PC-3 (cell line): ENCODE measurements around the gene RNF183. TPM values are rescaled to one million over a fixed set of nuclear protein-coding genes. Genes with fewer than 3 reads are reported as not detected.

Experiments
- ATAC-seq: fragments of 200-7000 bp; cut with Tn5 transposase; 2 replicates; pipeline ENCODE4 v1.9.1; 2020; ENCODE audit warnings: mild to moderate bottlenecking, moderate library complexity
- BruUV-seq: library from RNA; stranded (reverse); fragments of 400-500 nt; replicated peaks from 2 replicates; lab custom pipeline; 2021; lab: Mats Ljungman, UMichigan
- CTCF ChIA-PET: fragments of 300-600 bp; sonication (Branson Sonifier 250); formaldehyde crosslinking; loops from one replicate; lab custom pipeline; 2022; ENCODE audit warnings: antibody characterized with exemption; lab: Charles Lee
- POLR2A ChIA-PET: fragments of 300-600 bp; sonication (Branson Sonifier 250); formaldehyde crosslinking; loops from one replicate; lab custom pipeline; 2022; ENCODE audit warnings: antibody characterized with exemption; ENCODE audit not compliant: unreplicated experiment; lab: Charles Lee
- DNase-seq: peaks from one replicate; pipeline ENCODE4 v3.0.0-alpha.2; 2015
- H2AFZ ChIP-seq: fragments of 300-600 bp; sonication (generic); 2 replicates; pipeline ENCODE4 v1.6.0; 2016; ENCODE audit warnings: antibody characterized with exemption, low read length
- H3F3A ChIP-seq: fragments of 300-600 bp; sonication (generic); one replicate; pipeline ENCODE4 v1.6.0; 2017; ENCODE audit warnings: antibody characterized with exemption, low read length, control low read depth, mild to moderate bottlenecking; ENCODE audit not compliant: unreplicated experiment
- H3K27ac ChIP-seq: fragments of 300-600 bp; sonication (generic); 2 replicates; pipeline ENCODE4 v1.5.1; 2016; ENCODE audit warnings: mild to moderate bottlenecking, low read length
- H3K27me3 ChIP-seq: fragments of 300-600 bp; sonication (generic); 2 replicates; pipeline ENCODE4 v1.6.1; 2016; ENCODE audit warnings: low read length, mixed read lengths
- H3K36me3 ChIP-seq: fragments of 300-600 bp; sonication (generic); 2 replicates; pipeline ENCODE4 v1.6.1; 2016; ENCODE audit warnings: low read depth, mixed run types, low read length, mixed read lengths
- H3K4me1 ChIP-seq: fragments of 300-600 bp; sonication (generic); 2 replicates; pipeline ENCODE4 v1.5.1; 2016; ENCODE audit warnings: low read length; ENCODE audit not compliant: insufficient read depth
- H3K4me2 ChIP-seq: fragments of 300-600 bp; sonication (generic); 2 replicates; pipeline ENCODE4 v1.6.0; 2016; ENCODE audit warnings: low read length
- H3K4me3 ChIP-seq: fragments of 300-600 bp; sonication (generic); 2 replicates; pipeline ENCODE4 v1.5.1; 2016; ENCODE audit warnings: mild to moderate bottlenecking, low read length, mixed read lengths
- H3K79me2 ChIP-seq: fragments of 300-600 bp; sonication (generic); 2 replicates; pipeline ENCODE4 v1.6.1; 2017; ENCODE audit warnings: low read length, mixed read lengths
- H3K9ac ChIP-seq: fragments of 300-600 bp; sonication (generic); 2 replicates; pipeline ENCODE4 v1.6.0; 2016; ENCODE audit warnings: mild to moderate bottlenecking, low read length
- H3K9me2 ChIP-seq: fragments of 300-600 bp; sonication (generic); replicated peaks from 2 replicates; pipeline ENCODE4 v1.6.1; 2016; ENCODE audit warnings: mixed run types, low read length, mixed read lengths
- H3K9me3 ChIP-seq: fragments of 300-600 bp; sonication (generic); 2 replicates; pipeline ENCODE4 v1.6.1; 2016; ENCODE audit warnings: low read length, mixed read lengths
- H4K20me1 ChIP-seq: fragments of 300-600 bp; sonication (generic); 2 replicates; pipeline ENCODE4 v1.6.1; 2016; ENCODE audit warnings: low read length, mixed read lengths
- CTCF ChIP-seq: fragments of 300-600 bp; sonication (generic); conservative IDR thresholded peaks from 2 replicates; pipeline ENCODE4 v1.5.1; 2017; ENCODE audit warnings: antibody characterized with exemption, low read depth, mild to moderate bottlenecking, low read length
- EZH2 ChIP-seq: fragments of 300-600 bp; sonication (generic); IDR thresholded peaks from one replicate; pipeline ENCODE4 v1.6.1; 2017; ENCODE audit warnings: antibody characterized with exemption, mild to moderate bottlenecking, low read length; ENCODE audit not compliant: unreplicated experiment
- EZH2phosphoT487 ChIP-seq: fragments of 300-600 bp; sonication (generic); IDR thresholded peaks from 2 replicates; pipeline ENCODE4 v1.6.1; 2018; ENCODE audit warnings: mild to moderate bottlenecking, antibody characterized with exemption, low read length, borderline replicate concordance
- intact Hi-C: fragments of 100-400 bp; cut with micrococcal nuclease; formaldehyde crosslinking; loops from 2 replicates; pipeline ENCODE4 v1.9.0; 2023
- total RNA-seq: library from RNA; depleted of rRNA; stranded (reverse); fragments of >200 nt; gene quantifications from 2 replicates; pipeline ENCODE4 v1.2.3, GENCODE V29; 2014

RNF183 gene
- total RNA-seq, 1 experiment from 2014 or later: not detected

- H3K79me2 ChIP-seq: no peaks in the 10 kb centered on the region
- no peaks in the 10 kb centered on the region for H3K4me1 ChIP-seq
- no peak overlapping the region for H3K4me3 ChIP-seq
- H3F3A ChIP-seq: no peaks in the 10 kb centered on the region
- H3K9me3 ChIP-seq: no peaks in the 10 kb centered on the region
- H3K9ac ChIP-seq: no peak overlapping the region
- TF ChIP-seq EZH2phosphoT487: no peak
- TF ChIP-seq EZH2: no peak
- TF ChIP-seq CTCF: no peak
- intact Hi-C loops: no loop called here
- POLR2A ChIA-PET: interaction anchor here (0.6 kb wide), 1 partner anchor 145 kb away, joined by 4 read pairs; no protein-coding TSS in a partner anchor
- no peak overlapping the region for H3K4me2 ChIP-seq
- H3K27ac ChIP-seq: no peak overlapping the region
- ATAC-seq (no peak), DNase-seq (no peak)
- H2AFZ ChIP-seq: no peak overlapping the region
- H3K27me3 ChIP-seq: no peaks in the 10 kb centered on the region
- BruUV-seq: no TSS peak
- CTCF ChIA-PET: no interaction called here
- H3K9me2 ChIP-seq: no peaks in the 10 kb centered on the region
- no peaks in the 10 kb centered on the region for H3K36me3 ChIP-seq
- no peaks in the 10 kb centered on the region for H4K20me1 ChIP-seq
Observed at GRCh38 chr9:113320051-113320450, 16.9 kb upstream of the RNF183 start.

GRCh38 chr9:113319054-113319453 is 15.9 kb upstream of the RNF183 start:
- no peak for DNase-seq
- no TSS peak for BruUV-seq
- no peak for ATAC-seq
- H3K9ac ChIP-seq: no peak overlapping the region
- intact Hi-C loops: no loop called here
- H3K36me3 ChIP-seq: no peaks in the 10 kb centered on the region
- TF ChIP-seq EZH2phosphoT487 (no peak), EZH2 (no peak), CTCF (no peak)
- H3K9me2 ChIP-seq: no peaks in the 10 kb centered on the region
- no peak overlapping the region for H2AFZ ChIP-seq
- no peak overlapping the region for H3K4me2 ChIP-seq
- H3K27ac ChIP-seq: no peak overlapping the region
- no peaks in the 10 kb centered on the region for H3K79me2 ChIP-seq
- ChIA-PET POLR2A (no interaction called here), CTCF (no interaction called here)
- no peaks in the 10 kb centered on the region for H4K20me1 ChIP-seq
- H3K9me3 ChIP-seq: no peaks in the 10 kb centered on the region
- no peaks in the 10 kb centered on the region for H3K4me1 ChIP-seq
- H3K27me3 ChIP-seq: no peaks in the 10 kb centered on the region
- no peaks in the 10 kb centered on the region for H3F3A ChIP-seq
- H3K4me3 ChIP-seq: no peak overlapping the region

DNA sequence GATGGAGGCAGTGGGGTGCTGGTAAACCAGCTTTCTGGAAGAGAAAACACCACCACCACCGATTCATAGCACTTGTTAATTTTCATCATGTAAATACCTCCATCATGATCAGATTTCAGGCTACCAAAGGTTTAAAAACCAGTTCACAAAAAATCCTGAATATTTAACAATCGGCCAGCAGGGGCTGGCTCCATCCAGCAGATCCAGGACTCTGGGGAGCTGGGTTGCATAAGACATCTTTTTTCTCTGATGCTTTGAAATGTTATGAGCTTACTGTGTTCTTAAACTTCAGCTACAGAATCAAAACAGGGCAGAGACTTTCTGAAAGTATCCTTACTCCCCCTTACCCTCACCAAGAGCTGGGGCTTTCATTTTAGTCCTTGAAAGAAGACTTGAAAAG is 14.6 kb upstream of the RNF183 start:
- H3K9me3 ChIP-seq: no peaks in the 10 kb centered on the region
- H4K20me1 ChIP-seq: no peaks in the 10 kb centered on the region
- H2AFZ ChIP-seq: no peak overlapping the region
- TF ChIP-seq EZH2phosphoT487 (no peak), CTCF (0 out of 2 replicates have a peak, but pooled peaks have one; percentile 30)
- BruUV-seq: no TSS peak
- H3K36me3 ChIP-seq: no peaks in the 10 kb centered on the region
- no peak overlapping the region for H3K4me2 ChIP-seq
- H3K4me3 ChIP-seq: no peak overlapping the region
- H3K4me1 ChIP-seq: no peaks in the 10 kb centered on the region
- no peak overlapping the region for H3K27ac ChIP-seq
- H3K79me2 ChIP-seq: no peaks in the 10 kb centered on the region
- DNase-seq (no peak), ATAC-seq (no peak)
- intact Hi-C loops: no loop called here
- no peak overlapping the region for H3K9ac ChIP-seq
- H3F3A ChIP-seq: no peaks in the 10 kb centered on the region
- H3K27me3 ChIP-seq: no peaks in the 10 kb centered on the region
- CTCF ChIA-PET: no interaction called here
- POLR2A ChIA-PET: no interaction called here
- H3K9me2 ChIP-seq: no peaks in the 10 kb centered on the region
